Endothelial cell of umbilical vein (primary cell): ENCODE results near the gene HNRNPK. TPM values are rescaled to one million over a fixed set of nuclear protein-coding genes. Genes with fewer than 3 reads are reported as not detected.

ENCODE experiments used
- BruUV-seq: library from RNA; stranded (reverse); fragments of 400-500 nt; replicated peaks from 2 replicates; lab custom pipeline; 2021; lab: Mats Ljungman, UMichigan
- CTCF ChIA-PET: fragments of 300-600, 350-600 bp; sonication (Branson Sonifier 250); formaldehyde crosslinking; loops from one replicate; lab custom pipeline; 2021; ENCODE audit warnings: antibody characterized with exemption, inconsistent platforms; lab: Charles Lee
- POLR2A ChIA-PET: fragments of 300-600, 350-600 bp; sonication (Branson Sonifier 250); formaldehyde crosslinking; loops from one replicate; lab custom pipeline; 2021; ENCODE audit warnings: antibody characterized with exemption, inconsistent platforms; lab: Charles Lee
- DNase-seq: peaks from one replicate; pipeline ENCODE4 v3.0.0-alpha.2; 2011; ENCODE audit warnings: low read depth, low spot score
- FAIRE-seq: peaks from 2 replicates; lab custom pipeline; 2011; peaks lifted over from hg19 to GRCh38; lab: Jason Lieb, UNC
- H2AFZ ChIP-seq: 2 replicates; pipeline ENCODE4 v1.6.0; 2012; ENCODE audit warnings: low read depth, low read length, control low read depth, inconsistent platforms
- H3K27ac ChIP-seq: 2 replicates; pipeline ENCODE4 v1.5.1; 2011; ENCODE audit warnings: low read depth, mild to moderate bottlenecking, control low read depth, low read length, moderate library complexity; ENCODE audit not compliant: insufficient read depth
- H3K27me3 ChIP-seq, 2 experiments: 2 replicates each; pipeline versions ENCODE4 v1.6.0 to v1.6.1; 2011; ENCODE audit warnings: low read length in 2 of 2, mixed read lengths in 1 of 2; ENCODE audit not compliant: control insufficient read depth in 2 of 2, insufficient read depth in 2 of 2
- H3K36me3 ChIP-seq, 2 experiments: 2 replicates in 1 of 2; 3 replicates in 1 of 2; pipeline ENCODE4 v1.5.1; 2011; ENCODE audit warnings: low read length in 2 of 2, mild to moderate bottlenecking in 1 of 2, moderate library complexity in 1 of 2; ENCODE audit not compliant: control insufficient read depth in 2 of 2, insufficient read depth in 2 of 2; ENCODE audit errors: extremely low read depth in 1 of 2
- H3K4me1 ChIP-seq: 3 replicates; pipeline ENCODE4 v1.5.1; 2011; ENCODE audit warnings: mild to moderate bottlenecking, low read length; ENCODE audit not compliant: control insufficient read depth, insufficient read depth; ENCODE audit errors: extremely low read depth
- H3K4me2 ChIP-seq: 2 replicates; pipeline ENCODE4 v1.6.1; 2011; ENCODE audit warnings: low read length, control low read depth, mixed read lengths; ENCODE audit not compliant: insufficient read depth
- H3K4me3 ChIP-seq, 3 experiments: fragments of 200-600 bp in 1 of 3; sonication (generic), shearing (Covaris generic) in 1 of 3; replicated peaks in 1 of 3; 2 replicates each; pipeline ENCODE4 v1.5.1; 2011 to 2016; ENCODE audit warnings: control low read depth in 3 of 3, low read length in 3 of 3, mild to moderate bottlenecking in 2 of 3, inconsistent platforms in 1 of 3, low read depth in 1 of 3, moderate library complexity in 1 of 3; ENCODE audit not compliant: insufficient read depth in 1 of 3
- H3K79me2 ChIP-seq: 2 replicates; pipeline ENCODE4 v1.6.0; 2012; ENCODE audit warnings: low read length, inconsistent platforms; ENCODE audit not compliant: control insufficient read depth, insufficient read depth
- H3K9ac ChIP-seq: replicated peaks from 2 replicates; pipeline ENCODE3; 2011; ENCODE audit warnings: low read length, control low read depth; ENCODE audit not compliant: insufficient read depth; ENCODE audit errors: extremely low read depth
- H3K9me1 ChIP-seq: replicated peaks from 3 replicates; pipeline ENCODE4 v1.6.0; 2011; ENCODE audit warnings: mild to moderate bottlenecking, low read length; ENCODE audit not compliant: control insufficient read depth, insufficient read depth; ENCODE audit errors: extremely low read depth
- H3K9me3 ChIP-seq: replicated peaks from 2 replicates; pipeline ENCODE4 v1.5.1; 2012; ENCODE audit warnings: low read length, inconsistent platforms; ENCODE audit not compliant: control insufficient read depth, insufficient read depth
- H4K20me1 ChIP-seq: replicated peaks from 2 replicates; pipeline ENCODE3; 2011; ENCODE audit warnings: mild to moderate bottlenecking, low read length; ENCODE audit not compliant: control insufficient read depth, insufficient read depth; ENCODE audit errors: extremely low read depth
- CTCF ChIP-seq, 2 donors: IDR thresholded peaks; 1 replicate in 1 of 2; 2 replicates in 1 of 2; pipeline ENCODE4 v1.5.1; 2011; ENCODE audit warnings: low read length in 2 of 2, mild to moderate bottlenecking in 2 of 2, moderate library complexity in 2 of 2, control low read depth in 1 of 2, inconsistent platforms in 1 of 2, low read depth in 1 of 2; ENCODE audit not compliant: insufficient read depth in 1 of 2; ENCODE audit errors: extremely low read depth in 1 of 2
- EZH2 ChIP-seq: IDR thresholded peaks from 2 replicates; pipeline ENCODE4 v1.6.1; 2012; ENCODE audit warnings: borderline replicate concordance, low read depth, mild to moderate bottlenecking, moderate library complexity, low read length, inconsistent platforms; ENCODE audit not compliant: severe bottlenecking
- FOS ChIP-seq: IDR thresholded peaks from 2 replicates; pipeline ENCODE4 v1.6.1; 2011; ENCODE audit warnings: mild to moderate bottlenecking, low read length, moderate library complexity, borderline replicate concordance; ENCODE audit not compliant: insufficient read depth
- GATA2 ChIP-seq: IDR thresholded peaks from 2 replicates; pipeline ENCODE4 v1.7.0; 2011; ENCODE audit warnings: low read depth, mild to moderate bottlenecking, moderate library complexity, mixed read lengths, low read length; ENCODE audit not compliant: insufficient read length, insufficient read depth
- JUN ChIP-seq: IDR thresholded peaks from 2 replicates; pipeline ENCODE4 v1.6.1; 2011; ENCODE audit warnings: borderline replicate concordance, low read depth; ENCODE audit not compliant: insufficient read length, insufficient read depth
- MYC ChIP-seq: IDR thresholded peaks from one replicate; pipeline ENCODE4 v1.6.1; 2011; ENCODE audit warnings: mild to moderate bottlenecking, low read depth, low read length
- POLR2A ChIP-seq: IDR thresholded peaks from 2 replicates; pipeline ENCODE4 v1.6.1; 2012; ENCODE audit warnings: low read depth, mild to moderate bottlenecking, control low read depth, low read length
- POLR2AphosphoS5 ChIP-seq: IDR thresholded peaks from 2 replicates; pipeline ENCODE4 v1.6.1; 2012; ENCODE audit warnings: low read depth, mild to moderate bottlenecking, control low read depth, low read length, moderate library complexity; ENCODE audit not compliant: insufficient read depth
- dilution Hi-C: fragments of 300-500 bp; cut with MboI; formaldehyde crosslinking; loops from one replicate; pipeline ENCODE4 v1.15.0; 2019; ENCODE audit warnings: low sequenced_read_pairs; ENCODE audit not compliant: extremely low pct_ligation_motif_present
- intact Hi-C: fragments of 100-400 bp; cut with micrococcal nuclease; formaldehyde crosslinking; loops from one replicate; pipeline ENCODE4 v1.10.0; 2022
- polyA plus RNA-seq, 4 experiments: library from polyadenylated mRNA; depleted of rRNA in 3 of 4; stranded (reverse) in 3 of 4; unstranded in 1 of 4; fragments of >200 nt; gene quantifications; 2 replicates each; pipeline versions ENCODE4 v1.2.1 to v1.2.3, GENCODE V29; 2011 to 2012; ENCODE audit warnings: missing spikeins in 1 of 4
- total RNA-seq: library from RNA; stranded (reverse); gene quantifications from 2 replicates; pipeline ENCODE4 v1.2.3, GENCODE V29; 2021
- TF ChIP-seq, protein P1 (sequence below): IDR thresholded peaks from 2 replicates; pipeline ENCODE4 v1.6.1; 2011; ENCODE audit not compliant: insufficient read depth, insufficient read length

The HNRNPK gene
- total and polyA plus RNA-seq, 2 donors (not counting 3 experiments of a cell fraction or from before 2014, with no cell fraction given), result 399 to 663 TPM

DNA sequence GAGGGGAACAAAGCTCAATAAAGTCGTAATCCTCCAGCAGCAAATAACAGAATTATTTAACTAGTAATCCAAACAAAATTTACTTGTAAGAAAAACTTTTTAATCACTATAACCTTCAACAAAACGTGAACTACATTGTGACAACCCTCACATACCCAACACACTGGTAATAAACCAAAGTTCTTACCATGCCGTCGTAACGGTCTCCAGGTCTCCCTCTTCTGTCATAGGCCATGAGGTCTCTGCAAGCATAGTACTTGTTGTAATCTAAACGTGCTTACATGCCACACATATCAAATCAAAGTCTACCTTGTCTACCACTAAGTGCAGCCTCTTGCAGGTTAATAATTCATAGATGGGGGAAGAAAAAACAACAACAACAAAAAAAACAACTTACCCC lies 8.5 kb downstream of the HNRNPK start:
- Histone ChIP-seq H2AFZ (no peak overlapping the region), H3K4me3 (no peak overlapping the region), H3K9me3 (no peaks in the 10 kb centered on the region), H3K9me1 (no peaks in the 10 kb centered on the region), H3K4me2 (no peak overlapping the region), H3K36me3 (peaks cover 28 to 66% of the 10 kb centered on the region in 2 experiments), H3K27me3 (no peaks in the 10 kb centered on the region), H3K27ac (no peak overlapping the region), H3K9ac (no peak overlapping the region), H3K79me2 (peaks cover 52% of the 10 kb centered on the region), H4K20me1 (peaks cover 8% of the 10 kb centered on the region), H3K4me1 (no peaks in the 10 kb centered on the region)
- CTCF ChIA-PET, result interaction anchor here (1.1 to 2.2 kb wide), 3 partner anchors 9 to 290 kb away, joined by 4 to 6 read pairs (median 5); partner anchors contain the start of genes HNRNPK and RMI1
- BruUV-seq, result no TSS peak
- TF ChIP-seq MYC (no peak), JUN (no peak), FOS (no peak), POLR2AphosphoS5 (no peak), GATA2 (no peak), POLR2A (no peak), EZH2 (no peak), CTCF (IDR thresholded peaks at IDR 0.05; ENCODE audit: extremely low read depth in 1 of 2, insufficient read depth in 1 of 2, low read depth in 1 of 2, low read length in 2 of 2) (no peak)
- TF ChIP-seq, protein P1, sequence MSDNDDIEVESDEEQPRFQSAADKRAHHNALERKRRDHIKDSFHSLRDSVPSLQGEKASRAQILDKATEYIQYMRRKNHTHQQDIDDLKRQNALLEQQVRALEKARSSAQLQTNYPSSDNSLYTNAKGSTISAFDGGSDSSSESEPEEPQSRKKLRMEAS, result no peak
- POLR2A ChIA-PET, result interaction anchor here (1.0 kb wide), 1 partner anchor 10 kb away, joined by 6 read pairs; no protein-coding TSS in a partner anchor
- FAIRE-seq (no peak), DNase-seq (no peak)
- dilution Hi-C loops, result no loop called here
- intact Hi-C loops, result no loop called here
